ENCODE measurements around the gene B4GALT3. TPM values are rescaled to one million over a fixed set of nuclear protein-coding genes. Genes with fewer than 3 reads are reported as not detected.
A peak's percentile ranks its signal among the peaks of the same experiment; 100 is the strongest.

B4GALT3 gene
- total and polyA plus RNA-seq, 5 experiments from 2014 or later: 35.4 to 97.4 (median 49.9) TPM

- H3K27me3 Mint-ChIP-seq: no peaks in the 10 kb centered on the region
- peak overlapping the region in 9 of 10 donors; percentile 15 to 75 (median 42) for H3K4me3 Mint-ChIP-seq
- ATAC-seq (no peak), DNase-seq (peak in 1 of 10 donors; percentile 57)
- POLR2A ChIA-PET: interaction anchor here (0.7 to 8.7 kb wide), 11 partner anchors 9 to 45 kb away, joined by 3 to 154 read pairs (median 15); partner anchors contain the start of genes ADAMTS4, APOA2, NDUFS2 and PPOX
- H3K9me3 Mint-ChIP-seq: no peaks in the 10 kb centered on the region
- peak overlapping the region in 9 of 10 donors; percentile 61 to 100 (median 88) for H3K27ac Mint-ChIP-seq
- H3K4me1 Mint-ChIP-seq: peaks cover 42 to 91% (median 84%) of the 10 kb centered on the region in 4 donors
- H3K36me3 Mint-ChIP-seq: peaks cover 0 to 9% (median 0%) of the 10 kb centered on the region in 3 donors
Measured at GRCh38 chr1:161180639-161181038, 3.3 kb upstream of the B4GALT3 start.

GRCh38 chr1:161179698-161180097 is 2.4 kb upstream of the B4GALT3 start:
- no peaks in the 10 kb centered on the region for H3K27me3 Mint-ChIP-seq
- ATAC-seq (no peak), DNase-seq (no peak)
- POLR2A ChIA-PET: interaction anchor here (0.6 to 8.7 kb wide), 10 partner anchors 8 to 835 kb away, joined by 3 to 154 read pairs (median 4); partner anchors contain the start of genes ADAMTS4, FCER1G, NDUFS2 and PPOX
- H3K9me3 Mint-ChIP-seq: no peaks in the 10 kb centered on the region
- H3K36me3 Mint-ChIP-seq: peaks cover 0 to 17% (median 4%) of the 10 kb centered on the region in 3 donors
- peaks cover 43 to 92% (median 86%) of the 10 kb centered on the region in 4 donors for H3K4me1 Mint-ChIP-seq
- peak overlapping the region in 8 of 10 donors; percentile 17 to 100 (median 87) for H3K27ac Mint-ChIP-seq
- H3K4me3 Mint-ChIP-seq: peak overlapping the region in 4 of 10 donors; percentile 19 to 42 (median 28)

DNA sequence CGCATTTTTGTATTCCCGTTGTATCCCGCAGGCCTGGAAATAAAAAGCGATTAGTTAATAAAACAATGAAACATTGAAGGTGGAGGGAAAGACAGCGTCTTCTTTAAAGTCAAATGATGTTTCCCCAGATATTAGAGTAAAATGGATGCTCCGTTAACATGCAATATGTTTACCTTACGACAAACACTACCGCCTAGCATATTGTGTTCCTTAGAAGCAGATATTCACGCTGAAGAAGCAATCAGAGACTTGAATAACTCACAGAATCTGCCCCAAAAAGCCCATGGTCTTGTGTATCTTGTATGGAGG is 583 bp upstream of the B4GALT3 start:
- no peak for DNase-seq
- POLR2A ChIA-PET: interaction anchor here (0.6 to 8.7 kb wide), 12 partner anchors 8 to 223 kb away, joined by 4 to 154 read pairs (median 8); partner anchors contain the start of genes NDUFS2, PPOX, TOMM40L and UFC1
- H3K27ac Mint-ChIP-seq: peak overlapping the region; percentile 97 to 100 (median 98)
- H3K27me3 Mint-ChIP-seq: no peaks in the 10 kb centered on the region
- no peaks in the 10 kb centered on the region for H3K9me3 Mint-ChIP-seq
- peak overlapping the region; percentile 93 to 100 (median 99) for H3K4me3 Mint-ChIP-seq
- H3K4me1 Mint-ChIP-seq: peaks cover 39 to 89% (median 80%) of the 10 kb centered on the region in 4 donors
- ATAC-seq: no peak
- peaks cover 0 to 36% (median 6%) of the 10 kb centered on the region in 3 donors for H3K36me3 Mint-ChIP-seq

- POLR2A ChIA-PET: interaction anchor here (0.6 to 8.7 kb wide), 20 partner anchors 10 to 572 kb away, joined by 3 to 154 read pairs (median 4); partner anchors contain the start of genes DEDD, NDUFS2, PPOX and TOMM40L
- no peak for ATAC-seq
- Mint-ChIP-seq H3K27ac (peak overlapping the region; percentile 97 to 100 (median 98)), H3K27me3 (no peaks in the 10 kb centered on the region), H3K36me3 (peaks cover 0 to 49% (median 10%) of the 10 kb centered on the region in 3 donors), H3K9me3 (no peaks in the 10 kb centered on the region), H3K4me1 (peaks cover 36 to 86% (median 72%) of the 10 kb centered on the region in 4 donors), H3K4me3 (peak overlapping the region; percentile 93 to 100 (median 99))
- no peak for DNase-seq
Measured at GRCh38 chr1:161176468-161177111, 717 bp downstream of the B4GALT3 start.

DNA sequence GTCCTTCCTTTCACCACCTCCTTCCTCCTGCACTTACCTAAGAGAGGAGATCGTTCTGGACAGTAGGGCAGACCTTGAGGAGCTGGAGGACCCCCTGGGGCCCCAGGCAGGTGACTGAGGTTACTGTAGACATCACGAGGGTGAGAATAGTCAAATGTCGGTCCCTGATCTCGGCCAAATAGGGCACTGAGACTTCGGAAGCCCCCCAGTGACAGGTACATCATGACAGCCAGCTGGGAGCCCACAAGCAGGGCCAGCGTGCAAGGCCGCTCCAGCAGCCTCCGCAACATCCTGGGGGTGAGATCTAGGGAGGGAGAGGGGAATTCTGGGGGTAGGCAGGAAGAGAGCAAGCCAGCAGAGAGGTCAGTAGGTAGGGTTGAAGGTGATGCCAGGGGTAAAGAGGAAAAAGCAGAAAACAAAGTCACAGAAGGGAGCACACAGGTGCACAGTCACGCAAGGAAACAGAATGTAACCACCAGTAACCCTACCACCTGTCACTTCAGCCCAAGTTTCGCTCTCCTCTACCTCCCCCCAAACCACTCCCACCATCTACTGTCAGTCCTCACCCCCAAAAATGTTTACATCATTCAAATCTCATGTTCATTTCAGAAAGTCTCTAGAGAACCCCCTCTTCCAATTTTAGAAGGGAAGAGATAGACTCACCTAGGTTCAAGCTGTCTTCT is 1.4 kb downstream of the B4GALT3 start:
- peaks cover 0 to 55% (median 10%) of the 10 kb centered on the region in 3 donors for H3K36me3 Mint-ChIP-seq
- H3K4me1 Mint-ChIP-seq: peaks cover 36 to 86% (median 67%) of the 10 kb centered on the region in 4 donors
- POLR2A ChIA-PET: interaction anchor here (0.5 to 8.7 kb wide), 15 partner anchors 9 to 559 kb away, joined by 3 to 154 read pairs (median 4); partner anchors contain the start of genes DEDD, NDUFS2, PPOX and TOMM40L
- DNase-seq (no peak), ATAC-seq (no peak)
- H3K27me3 Mint-ChIP-seq: no peaks in the 10 kb centered on the region
- peak overlapping the region; percentile 97 to 100 (median 98) for H3K27ac Mint-ChIP-seq
- peak overlapping the region; percentile 93 to 100 (median 99) for H3K4me3 Mint-ChIP-seq
- no peaks in the 10 kb centered on the region for H3K9me3 Mint-ChIP-seq

DNA sequence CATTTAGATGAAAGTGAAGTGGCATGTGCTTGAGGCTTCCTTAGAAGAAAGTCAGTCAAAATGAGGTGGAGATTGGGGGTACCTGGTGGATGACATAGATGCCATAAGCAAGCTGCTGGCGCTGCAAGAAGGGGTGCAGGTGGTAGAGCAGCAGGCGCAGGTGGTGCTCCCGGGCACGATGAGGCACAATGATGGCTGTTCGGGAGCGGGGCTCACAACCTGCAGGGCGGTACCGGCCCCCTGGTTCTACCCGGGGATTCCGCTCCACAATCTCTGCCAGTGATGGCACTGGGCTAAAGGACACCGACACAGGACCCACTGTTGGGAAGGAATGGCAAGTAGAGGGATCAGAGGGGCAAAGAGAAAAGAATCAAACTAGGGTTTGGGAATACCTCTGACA is 2.4 kb downstream of the B4GALT3 start:
- Mint-ChIP-seq H3K4me3 (peak overlapping the region in 9 of 10 donors; percentile 21 to 99 (median 40)), H3K27ac (peak overlapping the region in 7 of 10 donors; percentile 9 to 100 (median 73)), H3K27me3 (no peaks in the 10 kb centered on the region), H3K36me3 (peaks cover 0 to 60% (median 10%) of the 10 kb centered on the region in 3 donors), H3K4me1 (peaks cover 31 to 78% (median 58%) of the 10 kb centered on the region in 4 donors), H3K9me3 (no peaks in the 10 kb centered on the region)
- DNase-seq (no peak), ATAC-seq (no peak)
- POLR2A ChIA-PET: interaction anchor here (0.8 to 3.0 kb wide), 2 partner anchors 27 to 49 kb away, joined by 3 to 22 read pairs; partner anchors contain the start of genes APOA2 and NDUFS2

DNA sequence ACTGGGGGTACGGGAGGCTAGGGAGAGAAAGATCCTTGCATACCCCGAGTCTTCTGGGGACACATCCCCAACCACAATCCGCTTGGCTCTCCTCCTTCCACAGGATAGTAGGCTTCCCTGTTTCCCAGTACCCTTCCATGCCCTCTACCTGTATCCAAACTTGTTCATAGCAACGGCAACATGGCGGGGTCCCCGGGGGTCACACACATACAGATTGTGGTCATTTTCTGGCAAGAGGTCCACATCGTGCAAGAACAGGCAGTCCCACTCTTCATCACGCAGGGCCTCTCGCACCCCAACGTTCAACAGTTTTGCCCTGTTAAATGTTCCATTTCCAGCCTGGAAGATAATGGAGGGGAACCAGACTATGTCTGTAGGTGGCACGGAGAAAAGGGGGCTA is 3.6 kb downstream of the B4GALT3 start:
- peak overlapping the region in 3 of 10 donors; percentile 3 to 62 (median 27) for H3K27ac Mint-ChIP-seq
- H3K9me3 Mint-ChIP-seq: no peaks in the 10 kb centered on the region
- ATAC-seq (no peak), DNase-seq (no peak)
- H3K27me3 Mint-ChIP-seq: no peaks in the 10 kb centered on the region
- POLR2A ChIA-PET: interaction anchor here (1.5 to 1.6 kb wide), 2 partner anchors 12 to 18 kb away, joined by 4 to 5 read pairs; no protein-coding TSS in a partner anchor
- H3K4me3 Mint-ChIP-seq: peak overlapping the region in 1 of 10 donors; percentile 34
- peaks cover 33 to 71% (median 54%) of the 10 kb centered on the region in 4 donors for H3K4me1 Mint-ChIP-seq
- H3K36me3 Mint-ChIP-seq: peaks cover 0 to 65% (median 11%) of the 10 kb centered on the region in 3 donors

DNA sequence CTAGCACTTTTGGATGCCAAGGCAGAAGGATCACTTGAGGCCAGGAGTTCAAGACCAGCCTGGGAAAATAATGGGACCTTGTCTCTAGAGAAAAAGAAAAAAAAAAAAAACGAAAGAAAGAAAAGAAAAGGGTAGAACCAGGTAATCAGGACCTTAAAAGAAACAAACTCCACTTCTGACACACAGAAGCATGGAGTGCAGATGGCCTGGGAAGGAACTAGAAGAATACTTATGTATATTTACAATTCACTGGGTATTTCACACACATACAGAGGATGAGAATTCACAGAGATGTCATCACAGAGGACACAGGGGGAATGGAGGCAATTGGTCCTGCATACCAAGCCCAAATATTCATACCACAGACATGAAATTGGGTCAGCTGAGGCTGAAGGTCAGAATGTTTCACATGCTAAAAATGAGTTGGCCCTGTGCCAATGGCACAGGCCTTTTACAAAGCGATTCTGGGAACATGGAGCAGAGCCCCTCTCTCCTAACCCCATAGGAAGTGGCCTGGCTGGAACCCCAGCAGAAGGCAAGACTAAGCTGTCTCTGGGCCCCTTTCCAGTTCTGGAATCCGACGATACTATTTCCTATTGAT is 4.4 kb downstream of the B4GALT3 start:
- H3K9me3 Mint-ChIP-seq: no peaks in the 10 kb centered on the region
- H3K4me3 Mint-ChIP-seq: no peak overlapping the region
- POLR2A ChIA-PET: interaction anchor here (0.9 to 1.6 kb wide), 3 partner anchors 12 to 29 kb away, joined by 4 to 5 read pairs (median 4); partner anchors contain the start of gene NDUFS2
- ATAC-seq: no peak
- no peak for DNase-seq
- peaks cover 32 to 73% (median 54%) of the 10 kb centered on the region in 4 donors for H3K4me1 Mint-ChIP-seq
- peak overlapping the region in 9 of 10 donors; percentile 10 to 93 (median 76) for H3K27ac Mint-ChIP-seq
- H3K36me3 Mint-ChIP-seq: peaks cover 0 to 65% (median 11%) of the 10 kb centered on the region in 3 donors
- H3K27me3 Mint-ChIP-seq: no peaks in the 10 kb centered on the region

GRCh38 chr1:161172349-161172748 is 5.0 kb downstream of the B4GALT3 start:
- no peak for DNase-seq
- Mint-ChIP-seq H3K4me1 (peaks cover 33 to 71% (median 52%) of the 10 kb centered on the region in 4 donors), H3K9me3 (no peaks in the 10 kb centered on the region), H3K27ac (peak overlapping the region in 9 of 10 donors; percentile 10 to 93 (median 61)), H3K36me3 (peaks cover 0 to 64% (median 11%) of the 10 kb centered on the region in 3 donors), H3K27me3 (no peaks in the 10 kb centered on the region), H3K4me3 (no peak overlapping the region)
- POLR2A ChIA-PET: interaction anchor here (0.9 to 1.6 kb wide), 3 partner anchors 13 to 29 kb away, joined by 4 to 5 read pairs (median 4); partner anchors contain the start of gene NDUFS2
- ATAC-seq: no peak

DNA sequence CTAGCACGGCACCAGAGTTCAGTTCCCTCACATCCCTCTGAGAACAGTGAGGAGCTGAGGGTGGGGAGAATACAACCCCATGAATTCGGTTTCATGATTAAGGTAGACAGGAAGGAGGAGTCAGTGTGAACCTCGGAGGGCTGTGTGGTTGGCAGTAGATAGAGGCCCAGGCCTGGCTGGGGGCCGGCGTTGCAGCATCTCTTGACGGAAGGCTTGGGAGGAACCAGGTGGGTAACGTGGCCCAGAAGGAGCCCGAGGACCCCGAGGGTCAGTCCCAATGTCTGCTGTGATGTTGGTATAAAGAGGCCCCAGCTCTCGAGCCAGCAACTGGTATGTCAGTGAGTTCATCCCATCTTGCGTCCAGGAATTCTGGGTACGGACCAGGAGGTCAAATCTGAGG is 5.6 kb downstream of the B4GALT3 start:
- no peak for ATAC-seq
- peaks cover 0 to 61% (median 11%) of the 10 kb centered on the region in 3 donors for H3K36me3 Mint-ChIP-seq
- H3K27ac Mint-ChIP-seq: peak overlapping the region in 4 of 10 donors; percentile 10 to 53 (median 42)

GRCh38 chr1:161171191-161171590 is 6.1 kb downstream of the B4GALT3 start:
- peaks cover 34 to 71% (median 51%) of the 10 kb centered on the region in 4 donors for H3K4me1 Mint-ChIP-seq
- H3K27me3 Mint-ChIP-seq: no peaks in the 10 kb centered on the region
- peak overlapping the region in 1 of 10 donors; percentile 48 for H3K4me3 Mint-ChIP-seq
- peaks cover 0 to 61% (median 11%) of the 10 kb centered on the region in 3 donors for H3K36me3 Mint-ChIP-seq
- no peak for ATAC-seq
- no peaks in the 10 kb centered on the region for H3K9me3 Mint-ChIP-seq
- POLR2A ChIA-PET: no interaction called here
- H3K27ac Mint-ChIP-seq: peak overlapping the region in 5 of 10 donors; percentile 35 to 75 (median 60)
- DNase-seq: no peak

More for the DNA sequence above, 5.6 kb downstream of the B4GALT3 start:
- DNase-seq: no peak
- Mint-ChIP-seq H3K4me3 (peak overlapping the region in 1 of 10 donors; percentile 10), H3K27me3 (no peaks in the 10 kb centered on the region), H3K4me1 (peaks cover 36 to 71% (median 52%) of the 10 kb centered on the region in 4 donors), H3K9me3 (no peaks in the 10 kb centered on the region)
- POLR2A ChIA-PET: interaction anchor here (0.5 to 0.9 kb wide), 2 partner anchors 8 to 30 kb away, joined by 3 to 4 read pairs; partner anchors contain the start of gene NDUFS2

Measured in naive thymus-derived CD8-positive, alpha-beta T cell (primary cell).